ENCODE measurements around the gene KCTD14. TPM values are rescaled to one million over a fixed set of nuclear protein-coding genes. Genes with fewer than 3 reads are reported as not detected.

Gene KCTD14
- total and polyA plus RNA-seq, 9 of the 15 experiments (the other 6 are each of a cell fraction or from before 2014, with no cell fraction given) = 0.04 to 0.30 (median 0.11) TPM; not detected in 2

- no peak for TF ChIP-seq ZNF280B (CRISPR knock-in tag; IDR thresholded peaks at IDR 0.05)
- no peak for TF ChIP-seq TEAD2 (tag; IDR thresholded peaks at IDR 0.05)
- TF ChIP-seq CTBP1 (IDR thresholded peaks at IDR 0.05; ENCODE audit: borderline replicate concordance) = no peak
- TF ChIP-seq TOE1 (IDR thresholded peaks at IDR 0.05; ENCODE audit: borderline replicate concordance) = no peak
- no peak for TF ChIP-seq TOE1 (CRISPR knock-in tag; IDR thresholded peaks at IDR 0.05; ENCODE audit: borderline replicate concordance, low read depth)
- no peak for TF ChIP-seq TCF7L2 (IDR thresholded peaks at IDR 0.05; ENCODE audit: low read depth, low read length)
- no peak for TF ChIP-seq ETV1 (tag; conservative IDR thresholded peaks at IDR 0.05; ENCODE audit: low read depth)
- TF ChIP-seq HDGF (IDR thresholded peaks at IDR 0.05) = no peak
- TF ChIP-seq FOXK1 (CRISPR knock-in tag; IDR thresholded peaks at IDR 0.05; ENCODE audit: borderline replicate concordance) = no peak
- TF ChIP-seq NR2C2 (CRISPR knock-in tag; IDR thresholded peaks at IDR 0.05) = no peak
- no peak for TF ChIP-seq NR2C2 (tag; IDR thresholded peaks at IDR 0.05)
- no peak for TF ChIP-seq HMBOX1 (IDR thresholded peaks at IDR 0.05)
- TF ChIP-seq ZNF143 (CRISPR knock-in tag; IDR thresholded peaks at IDR 0.05) = no peak
- TF ChIP-seq JUNB (CRISPR knock-in tag; conservative IDR thresholded peaks at IDR 0.05) = no peak
- TF ChIP-seq RFX5 (IDR thresholded peaks at IDR 0.05; ENCODE audit: low read depth, low read length) = no peak
- TF ChIP-seq GMEB1 (CRISPR knock-in tag; IDR thresholded peaks at IDR 0.05) = no peak
- TF ChIP-seq ERF (CRISPR knock-in tag; IDR thresholded peaks at IDR 0.05) = no peak
- TF ChIP-seq ZNF146 (CRISPR knock-in tag; IDR thresholded peaks at IDR 0.05; ENCODE audit: unreplicated experiment) = peak; percentile 47
- TF ChIP-seq SPI1 (IDR thresholded peaks at IDR 0.05; ENCODE audit: borderline replicate concordance, low read depth, low read length) = no peak
- TF ChIP-seq ZNF717 (CRISPR knock-in tag; IDR thresholded peaks at IDR 0.05) = no peak
- no peak for TF ChIP-seq ZFP91 (CRISPR knock-in tag; IDR thresholded peaks at IDR 0.05)
- TF ChIP-seq GTF3C2 (IDR thresholded peaks at IDR 0.05; ENCODE audit: borderline replicate concordance, extremely low read depth, insufficient read length) = no peak
- no peak for TF ChIP-seq PHB2 (IDR thresholded peaks at IDR 0.05; ENCODE audit: low read depth)
Measured at GRCh38 chr11:78034623-78035022, 11.5 kb upstream of the KCTD14 start (continued).
